GM23338 (cell line): Measurements from ENCODE around the gene NRN1L. TPM values are rescaled to one million over a fixed set of nuclear protein-coding genes. Genes with fewer than 3 reads are reported as not detected.

Experiments used
- ATAC-seq: fragments of 200-7000 bp; cut with Tn5 transposase; 3 replicates; pipeline ENCODE4 v1.9.1; 2020
- DNase-seq: peaks from one replicate; pipeline ENCODE4 v3.0.0-alpha.2; 2015; ENCODE audit warnings: low spot score
- H2AFZ ChIP-seq: fragments of 200-600 bp; sonication (generic); 2 replicates; pipeline ENCODE4 v1.8.0; 2016; ENCODE audit warnings: antibody characterized with exemption, mild to moderate bottlenecking, moderate library complexity
- H3F3A ChIP-seq: fragments of 200-600 bp; sonication (generic); replicated peaks from 2 replicates; pipeline ENCODE4 v1.8.0; 2017; ENCODE audit warnings: antibody characterized with exemption, mixed run types, low read depth
- H3K27ac ChIP-seq: fragments of 200-600 bp; sonication (generic); 2 replicates; pipeline ENCODE4 v1.6.1; 2016; ENCODE audit warnings: low read depth
- H3K27me3 ChIP-seq: fragments of 200-600 bp; sonication (generic); 2 replicates; pipeline ENCODE4 v1.8.0; 2016; ENCODE audit warnings: mild to moderate bottlenecking, mixed run types, moderate library complexity; ENCODE audit not compliant: insufficient read depth
- H3K36me3 ChIP-seq: fragments of 200-600 bp; sonication (generic); 2 replicates; pipeline ENCODE4 v1.8.0; 2016; ENCODE audit warnings: mild to moderate bottlenecking; ENCODE audit not compliant: insufficient read depth
- H3K4me1 ChIP-seq: fragments of 200-600 bp; sonication (generic); 2 replicates; pipeline ENCODE4 v1.8.0; 2016; ENCODE audit warnings: mild to moderate bottlenecking, moderate library complexity; ENCODE audit not compliant: insufficient read depth
- H3K4me2 ChIP-seq: fragments of 200-600 bp; sonication (generic); 2 replicates; pipeline ENCODE4 v1.7.1; 2017; ENCODE audit warnings: mixed run types
- H3K4me3 ChIP-seq: fragments of 200-600 bp; sonication (generic); 2 replicates; pipeline ENCODE4 v1.6.1; 2016; ENCODE audit warnings: mixed run types
- H3K79me2 ChIP-seq: fragments of 200-600 bp; sonication (generic); replicated peaks from 2 replicates; pipeline ENCODE4 v1.8.0; 2017; ENCODE audit warnings: mild to moderate bottlenecking; ENCODE audit not compliant: insufficient read depth
- H3K9me2 ChIP-seq: fragments of 200-600 bp; sonication (generic); 2 replicates; pipeline ENCODE4 v1.8.0; 2017; ENCODE audit not compliant: insufficient read depth
- H4K20me1 ChIP-seq: fragments of 200-600 bp; sonication (generic); replicated peaks from 2 replicates; pipeline ENCODE4 v1.8.0; 2017; ENCODE audit warnings: mild to moderate bottlenecking; ENCODE audit not compliant: insufficient read depth
- H3K27ac Mint-ChIP-seq: 2 replicates; pipeline ENCODE4 v1.8.0; 2020; ENCODE audit warnings: inconsistent platforms, mild to moderate bottlenecking, moderate library complexity, mixed read lengths
- H3K27me3 Mint-ChIP-seq: 3 replicates; pipeline ENCODE4 v1.8.0; 2022; ENCODE audit warnings: low read depth, mild to moderate bottlenecking, moderate library complexity, mixed read lengths, inconsistent platforms; ENCODE audit not compliant: insufficient read depth, poor library complexity
- H3K36me3 Mint-ChIP-seq: 3 replicates; pipeline ENCODE4 v1.8.0; 2021; ENCODE audit warnings: low read depth, mild to moderate bottlenecking, inconsistent platforms, moderate library complexity, mixed read lengths
- H3K4me1 Mint-ChIP-seq: 3 replicates; pipeline ENCODE4 v1.8.0; 2020; ENCODE audit warnings: mild to moderate bottlenecking, inconsistent platforms, mixed read lengths
- H3K4me3 Mint-ChIP-seq: 3 replicates; pipeline ENCODE4 v1.8.0; 2021; ENCODE audit warnings: moderate library complexity, mild to moderate bottlenecking, inconsistent platforms, mixed read lengths
- H3K9me3 Mint-ChIP-seq: 3 replicates; pipeline ENCODE4 v1.8.0; 2020; ENCODE audit warnings: moderate library complexity, mild to moderate bottlenecking, inconsistent platforms, mixed read lengths
- CREB1 ChIP-seq: fragments of 250-450 bp; sonication (Bioruptor Pico); IDR thresholded peaks from 2 replicates; pipeline ENCODE4 v1.5.0; 2020; ENCODE audit warnings: low read depth, mild to moderate bottlenecking, moderate library complexity
- ETS1 ChIP-seq: IDR thresholded peaks from 2 replicates; pipeline ENCODE4 v1.6.1; 2016; ENCODE audit warnings: antibody characterized with exemption
- NANOG ChIP-seq: IDR thresholded peaks from 2 replicates; pipeline ENCODE4 v1.6.1; 2016; ENCODE audit warnings: antibody characterized with exemption, borderline replicate concordance
- POLR2AphosphoS5 ChIP-seq: IDR thresholded peaks from 2 replicates; pipeline ENCODE4 v1.6.1; 2016; ENCODE audit warnings: antibody characterized with exemption, low read depth
- REST ChIP-seq: IDR thresholded peaks from one replicate; pipeline ENCODE4 v1.6.1; 2018; ENCODE audit warnings: antibody characterized with exemption; ENCODE audit not compliant: unreplicated experiment
- STAT1 ChIP-seq: IDR thresholded peaks from one replicate; pipeline ENCODE4 v1.6.1; 2016; ENCODE audit warnings: antibody characterized with exemption; ENCODE audit not compliant: unreplicated experiment
- ZNF114 ChIP-seq: fragments of 250-450 bp; sonication (Bioruptor Pico); IDR thresholded peaks from 2 replicates; pipeline ENCODE4 v1.5.0; 2020; ENCODE audit warnings: mild to moderate bottlenecking, moderate library complexity
- ZNF331 ChIP-seq: fragments of 250-450 bp; sonication (Bioruptor Pico); IDR thresholded peaks from 2 replicates; pipeline ENCODE4 v1.5.0; 2020; ENCODE audit warnings: low read depth, mild to moderate bottlenecking, moderate library complexity
- polyA plus RNA-seq: library from polyadenylated mRNA; unstranded; fragments of >200 nt; fragmentation: Nextera tagmentation; extraction: Ambion mirVana; gene quantifications from 2 replicates; pipeline ENCODE4 v1.2.1, GENCODE V29; 2016
- total RNA-seq: library from RNA; depleted of rRNA; stranded (reverse); fragments of >200 nt; shearing (Covaris generic); gene quantifications from 2 replicates; pipeline ENCODE4 v1.2.3, GENCODE V29; 2014
- TF ChIP-seq, protein P1 (sequence below): fragments of 250-450 bp; sonication (Bioruptor Pico); IDR thresholded peaks from 2 replicates; pipeline ENCODE4 v1.5.0; 2020; ENCODE audit warnings: mild to moderate bottlenecking, moderate library complexity

The NRN1L gene
- total and polyA plus RNA-seq, 2 experiments from 2014 or later: 14.0 to 26.1 TPM

- H3K4me1 Mint-ChIP-seq: peaks cover 36% of the 10 kb centered on the region
- DNase-seq: no peak
- H3K36me3 Mint-ChIP-seq: peaks cover 42% of the 10 kb centered on the region
- no peaks in the 10 kb centered on the region for H3K27me3 ChIP-seq
- peaks cover 89% of the 10 kb centered on the region for H3K79me2 ChIP-seq
- H3K27me3 Mint-ChIP-seq: peaks cover 3% of the 10 kb centered on the region
- H3K36me3 ChIP-seq: peaks cover 9% of the 10 kb centered on the region
- H3K4me3 ChIP-seq: no peak overlapping the region
- H2AFZ ChIP-seq: no peak overlapping the region
- H4K20me1 ChIP-seq: peaks cover 54% of the 10 kb centered on the region
- no peak for ATAC-seq
- H3K4me2 ChIP-seq: no peak overlapping the region
- H3K27ac Mint-ChIP-seq: no peak overlapping the region
- H3K9me3 Mint-ChIP-seq: no peaks in the 10 kb centered on the region
- H3K27ac ChIP-seq: no peak overlapping the region
- H3F3A ChIP-seq: peaks cover 5% of the 10 kb centered on the region; the same call in 1 of the 2 replicates
- H3K9me2 ChIP-seq: no peaks in the 10 kb centered on the region
- TF ChIP-seq, protein P1, sequence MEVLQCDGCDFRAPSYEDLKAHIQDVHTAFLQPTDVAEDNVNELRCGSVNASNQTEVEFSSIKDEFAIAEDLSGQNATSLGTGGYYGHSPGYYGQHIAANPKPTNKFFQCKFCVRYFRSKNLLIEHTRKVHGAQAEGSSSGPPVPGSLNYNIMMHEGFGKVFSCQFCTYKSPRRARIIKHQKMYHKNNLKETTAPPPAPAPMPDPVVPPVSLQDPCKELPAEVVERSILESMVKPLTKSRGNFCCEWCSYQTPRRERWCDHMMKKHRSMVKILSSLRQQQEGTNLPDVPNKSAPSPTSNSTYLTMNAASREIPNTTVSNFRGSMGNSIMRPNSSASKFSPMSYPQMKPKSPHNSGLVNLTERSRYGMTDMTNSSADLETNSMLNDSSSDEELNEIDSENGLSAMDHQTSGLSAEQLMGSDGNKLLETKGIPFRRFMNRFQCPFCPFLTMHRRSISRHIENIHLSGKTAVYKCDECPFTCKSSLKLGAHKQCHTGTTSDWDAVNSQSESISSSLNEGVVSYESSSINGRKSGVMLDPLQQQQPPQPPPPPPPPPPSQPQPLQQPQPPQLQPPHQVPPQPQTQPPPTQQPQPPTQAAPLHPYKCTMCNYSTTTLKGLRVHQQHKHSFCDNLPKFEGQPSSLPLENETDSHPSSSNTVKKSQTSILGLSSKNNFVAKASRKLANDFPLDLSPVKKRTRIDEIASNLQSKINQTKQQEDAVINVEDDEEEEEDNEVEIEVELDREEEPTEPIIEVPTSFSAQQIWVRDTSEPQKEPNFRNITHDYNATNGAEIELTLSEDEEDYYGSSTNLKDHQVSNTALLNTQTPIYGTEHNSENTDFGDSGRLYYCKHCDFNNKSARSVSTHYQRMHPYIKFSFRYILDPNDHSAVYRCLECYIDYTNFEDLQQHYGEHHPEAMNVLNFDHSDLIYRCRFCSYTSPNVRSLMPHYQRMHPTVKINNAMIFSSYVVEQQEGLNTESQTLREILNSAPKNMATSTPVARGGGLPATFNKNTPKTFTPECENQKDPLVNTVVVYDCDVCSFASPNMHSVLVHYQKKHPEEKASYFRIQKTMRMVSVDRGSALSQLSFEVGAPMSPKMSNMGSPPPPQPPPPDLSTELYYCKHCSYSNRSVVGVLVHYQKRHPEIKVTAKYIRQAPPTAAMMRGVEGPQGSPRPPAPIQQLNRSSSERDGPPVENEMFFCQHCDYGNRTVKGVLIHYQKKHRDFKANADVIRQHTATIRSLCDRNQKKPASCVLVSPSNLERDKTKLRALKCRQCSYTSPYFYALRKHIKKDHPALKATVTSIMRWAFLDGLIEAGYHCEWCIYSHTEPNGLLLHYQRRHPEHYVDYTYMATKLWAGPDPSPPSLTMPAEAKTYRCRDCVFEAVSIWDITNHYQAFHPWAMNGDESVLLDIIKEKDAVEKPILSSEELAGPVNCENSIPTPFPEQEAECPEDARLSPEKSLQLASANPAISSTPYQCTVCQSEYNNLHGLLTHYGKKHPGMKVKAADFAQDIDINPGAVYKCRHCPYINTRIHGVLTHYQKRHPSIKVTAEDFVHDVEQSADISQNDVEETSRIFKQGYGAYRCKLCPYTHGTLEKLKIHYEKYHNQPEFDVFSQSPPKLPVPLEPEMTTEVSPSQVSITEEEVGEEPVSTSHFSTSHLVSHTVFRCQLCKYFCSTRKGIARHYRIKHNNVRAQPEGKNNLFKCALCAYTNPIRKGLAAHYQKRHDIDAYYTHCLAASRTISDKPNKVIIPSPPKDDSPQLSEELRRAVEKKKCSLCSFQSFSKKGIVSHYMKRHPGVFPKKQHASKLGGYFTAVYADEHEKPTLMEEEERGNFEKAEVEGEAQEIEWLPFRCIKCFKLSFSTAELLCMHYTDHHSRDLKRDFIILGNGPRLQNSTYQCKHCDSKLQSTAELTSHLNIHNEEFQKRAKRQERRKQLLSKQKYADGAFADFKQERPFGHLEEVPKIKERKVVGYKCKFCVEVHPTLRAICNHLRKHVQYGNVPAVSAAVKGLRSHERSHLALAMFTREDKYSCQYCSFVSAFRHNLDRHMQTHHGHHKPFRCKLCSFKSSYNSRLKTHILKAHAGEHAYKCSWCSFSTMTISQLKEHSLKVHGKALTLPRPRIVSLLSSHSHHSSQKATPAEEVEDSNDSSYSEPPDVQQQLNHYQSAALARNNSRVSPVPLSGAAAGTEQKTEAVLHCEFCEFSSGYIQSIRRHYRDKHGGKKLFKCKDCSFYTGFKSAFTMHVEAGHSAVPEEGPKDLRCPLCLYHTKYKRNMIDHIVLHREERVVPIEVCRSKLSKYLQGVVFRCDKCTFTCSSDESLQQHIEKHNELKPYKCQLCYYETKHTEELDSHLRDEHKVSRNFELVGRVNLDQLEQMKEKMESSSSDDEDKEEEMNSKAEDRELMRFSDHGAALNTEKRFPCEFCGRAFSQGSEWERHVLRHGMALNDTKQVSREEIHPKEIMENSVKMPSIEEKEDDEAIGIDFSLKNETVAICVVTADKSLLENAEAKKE (CRISPR knock-in tag): no peak
- TF ChIP-seq NANOG (no peak), POLR2AphosphoS5 (no peak), ZNF114 (CRISPR knock-in tag) (no peak), STAT1 (no peak), ZNF331 (no peak), REST (no peak), CREB1 (CRISPR knock-in tag) (no peak), ETS1 (no peak)
- H3K4me3 Mint-ChIP-seq: no peak overlapping the region
- H3K4me1 ChIP-seq: peaks cover 18% of the 10 kb centered on the region
Measured at GRCh38 chr16:67860589-67861398, 23.9 kb upstream of the NRN1L start.
